AG09309 (cell line): ENCODE measurements around the gene ATG9A.
"Not testable (repeated sequence)": the region's sequence is repeated elsewhere in the genome, so short reads cannot be mapped to it uniquely, and the experiment has no call there.

Source experiments
- DNase-seq: peaks from one replicate; pipeline ENCODE4 v3.0.0-alpha.2; 2010; ENCODE audit warnings: low read depth
- H3K4me3 ChIP-seq: 2 replicates; pipeline ENCODE4 v1.5.1; 2011; ENCODE audit warnings: mild to moderate bottlenecking, low read depth, low read length, moderate library complexity; ENCODE audit not compliant: control insufficient read depth
- CTCF ChIP-seq: IDR thresholded peaks from 2 replicates; pipeline ENCODE4 v1.5.1; 2011; ENCODE audit warnings: mild to moderate bottlenecking, low read depth, low read length, inconsistent platforms; ENCODE audit not compliant: insufficient read depth, control insufficient read depth; ENCODE audit errors: missing control alignments

ATG9A gene

GRCh38 chr2:219205981-219206327, 23.5 kb downstream of the ATG9A start:
- DNase-seq: no peak
- peak overlapping the region; percentile 82 for H3K4me3 ChIP-seq
- no peak for TF ChIP-seq CTCF

- TF ChIP-seq CTCF: no peak
- H3K4me3 ChIP-seq: no peak overlapping the region
- DNase-seq: no peak
Observed at GRCh38 chr2:219205165-219205538, 24.3 kb downstream of the ATG9A start.

GRCh38 chr2:219204425-219205164, 24.8 kb downstream of the ATG9A start:
- DNase-seq: no peak
- TF ChIP-seq CTCF: no peak
- H3K4me3 ChIP-seq: no peak overlapping the region

GRCh38 chr2:219201331-219201730, 28.1 kb downstream of the ATG9A start:
- DNase-seq, H3K4me3 ChIP-seq: not testable (repeated sequence)

GRCh38 chr2:219200502-219201326, 28.7 kb downstream of the ATG9A start:
- not testable (repeated sequence) for DNase-seq, H3K4me3 ChIP-seq

- no peak for TF ChIP-seq CTCF
- no peak for DNase-seq
- no peak overlapping the region for H3K4me3 ChIP-seq
Observed at GRCh38 chr2:219199470-219200211, 29.8 kb downstream of the ATG9A start.

- no peak overlapping the region for H3K4me3 ChIP-seq
- no peak for DNase-seq
- TF ChIP-seq CTCF: no peak
Observed at GRCh38 chr2:219198974-219199373, 30.5 kb downstream of the ATG9A start.
